Peyer's patch (tissue), 4 donors: ENCODE data around the gene PDE6B. TPM values are rescaled to one million over a fixed set of nuclear protein-coding genes. Genes with fewer than 3 reads are reported as not detected.

Experiments used
- DNase-seq, 3 donors: peaks; one replicate each; pipeline ENCODE4 v3.0.0-alpha.2; 2017 to 2019
- H3K27ac ChIP-seq, 4 donors: fragments of 200-600 bp; sonication (generic); one replicate each; pipeline ENCODE4 v1.5.1; 2016 to 2019
- H3K27me3 ChIP-seq, 2 donors: fragments of 200-600 bp; sonication (generic); one replicate each; pipeline ENCODE4 v1.5.1; 2019
- H3K36me3 ChIP-seq, 3 donors: fragments of 200-600 bp; sonication (generic); one replicate each; pipeline ENCODE4 v1.5.1; 2016 to 2019
- H3K4me1 ChIP-seq, 4 donors: fragments of 200-600 bp; sonication (generic); one replicate each; pipeline ENCODE4 v1.5.1; 2016 to 2019
- H3K4me3 ChIP-seq, 4 donors: fragments of 200-600 bp; sonication (generic); 1 replicate in 3 of 4; 2 replicates in 1 of 4; pipeline ENCODE4 v1.5.1; 2016 to 2019; ENCODE audit warnings: mild to moderate bottlenecking in 1 of 4
- H3K9me3 ChIP-seq, 4 donors: fragments of 200-600 bp; sonication (generic); one replicate each; pipeline ENCODE4 v1.5.1; 2016 to 2019; ENCODE audit warnings: mild to moderate bottlenecking in 1 of 4
- CTCF ChIP-seq, 6 experiments: fragments of 450-650 bp in 4 of 6; fragments of 200-600 bp in 2 of 6; sonication (generic) in 1 of 6; IDR thresholded peaks; one replicate each; pipeline ENCODE4 v1.5.1; 2017 to 2019; ENCODE audit warnings: antibody characterized with exemption in 6 of 6, mild to moderate bottlenecking in 3 of 6, moderate library complexity in 1 of 6
- POLR2A ChIP-seq, 2 donors: fragments of 450-650 bp; IDR thresholded peaks; one replicate each; pipeline ENCODE4 v1.5.1; 2017; ENCODE audit warnings: antibody characterized with exemption in 2 of 2, mild to moderate bottlenecking in 2 of 2, moderate library complexity in 2 of 2
- total RNA-seq, 4 donors: library from RNA; depleted of rRNA; stranded (reverse); fragments of >200 nt; gene quantifications; one replicate each; pipeline ENCODE4 v1.1.0, GENCODE V29; 2016

PDE6B gene
- total RNA-seq, 4 donors from 2014 or later: 0.27 to 1.8 (median 1.4) TPM; not detected in 1

GRCh38 chr4:617644-618641 is 7.4 kb upstream of the PDE6B start:
- no peaks in the 10 kb centered on the region for H3K36me3 ChIP-seq
- peak in 1 of 3 donors; percentile 28 for DNase-seq
- H3K27ac ChIP-seq: no peak overlapping the region
- H3K27me3 ChIP-seq: no peaks in the 10 kb centered on the region
- no peak overlapping the region for H3K4me3 ChIP-seq
- H3K9me3 ChIP-seq: no peaks in the 10 kb centered on the region
- TF ChIP-seq CTCF (IDR thresholded peaks at IDR 0.05) (no peak), POLR2A (IDR thresholded peaks at IDR 0.05) (no peak)
- H3K4me1 ChIP-seq: no peaks in the 10 kb centered on the region

DNA sequence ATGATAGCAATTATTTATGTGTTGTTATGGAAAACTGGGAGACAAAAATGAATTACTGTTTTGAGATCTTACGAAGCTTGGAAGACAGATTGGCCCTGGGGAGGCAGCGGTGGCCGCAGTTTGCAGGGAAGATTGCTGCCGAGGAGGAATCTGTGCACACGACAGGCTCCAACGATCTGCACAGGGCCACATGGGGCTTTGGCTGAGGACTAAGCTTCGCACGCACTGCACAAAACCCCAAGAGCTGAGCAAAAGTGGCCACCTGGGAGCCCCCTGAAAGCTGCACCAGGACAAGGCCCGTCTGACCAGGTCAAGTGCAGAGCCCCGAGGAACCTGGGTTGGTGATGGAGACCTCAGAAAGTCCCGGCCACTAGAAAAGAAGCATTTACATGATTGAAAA is 5.2 kb upstream of the PDE6B start:
- DNase-seq: peak in 1 of 3 donors; percentile 19
- Histone ChIP-seq H3K36me3 (no peaks in the 10 kb centered on the region), H3K27me3 (no peaks in the 10 kb centered on the region), H3K4me3 (no peak overlapping the region), H3K9me3 (no peaks in the 10 kb centered on the region), H3K4me1 (no peaks in the 10 kb centered on the region), H3K27ac (no peak overlapping the region)
- TF ChIP-seq POLR2A (IDR thresholded peaks at IDR 0.05): no peak
- TF ChIP-seq CTCF (IDR thresholded peaks at IDR 0.05): no peak

DNA sequence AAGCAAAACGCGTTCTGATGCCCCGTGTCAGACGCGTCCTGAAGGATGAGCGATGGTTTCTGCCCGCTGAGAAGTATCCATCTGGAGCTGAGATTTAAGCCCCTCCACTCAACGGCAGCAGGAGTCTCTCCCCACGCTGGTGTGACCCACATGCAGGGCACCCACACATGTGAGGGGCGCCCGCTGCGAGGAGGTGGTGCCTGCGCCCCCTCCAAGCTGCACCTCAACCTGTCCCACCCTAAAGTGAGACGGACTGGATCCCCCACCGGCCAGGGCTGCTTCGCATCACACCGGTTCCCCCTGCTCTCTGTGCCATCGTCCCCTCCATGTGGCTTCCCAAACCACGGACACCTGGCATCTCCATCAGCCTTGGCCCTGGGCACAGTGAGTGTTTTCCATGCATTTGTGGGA is 4.5 kb upstream of the PDE6B start:
- Histone ChIP-seq H3K4me1 (no peaks in the 10 kb centered on the region), H3K27me3 (no peaks in the 10 kb centered on the region), H3K4me3 (no peak overlapping the region), H3K36me3 (no peaks in the 10 kb centered on the region), H3K27ac (no peak overlapping the region), H3K9me3 (no peaks in the 10 kb centered on the region)
- TF ChIP-seq CTCF (IDR thresholded peaks at IDR 0.05): no peak
- TF ChIP-seq POLR2A (IDR thresholded peaks at IDR 0.05): no peak
- DNase-seq: peak in 1 of 3 donors; percentile 25

GRCh38 chr4:621296-622070 is 3.9 kb upstream of the PDE6B start:
- no peak for TF ChIP-seq CTCF (IDR thresholded peaks at IDR 0.05)
- peak in 1 of 3 donors; percentile 32 for DNase-seq
- no peaks in the 10 kb centered on the region for H3K9me3 ChIP-seq
- no peaks in the 10 kb centered on the region for H3K4me1 ChIP-seq
- H3K36me3 ChIP-seq: no peaks in the 10 kb centered on the region
- no peak overlapping the region for H3K27ac ChIP-seq
- H3K27me3 ChIP-seq: no peaks in the 10 kb centered on the region
- no peak overlapping the region for H3K4me3 ChIP-seq

- no peaks in the 10 kb centered on the region for H3K27me3 ChIP-seq
- H3K36me3 ChIP-seq: no peaks in the 10 kb centered on the region
- TF ChIP-seq CTCF (IDR thresholded peaks at IDR 0.05): no peak
- TF ChIP-seq POLR2A (IDR thresholded peaks at IDR 0.05): no peak
- H3K27ac ChIP-seq: no peak overlapping the region
- no peaks in the 10 kb centered on the region for H3K9me3 ChIP-seq
- H3K4me3 ChIP-seq: no peak overlapping the region
- H3K4me1 ChIP-seq: no peaks in the 10 kb centered on the region
- peak in 1 of 3 donors; percentile 26 for DNase-seq
Measured at GRCh38 chr4:622071-622995, 3.0 kb upstream of the PDE6B start.
